MCF 10A (cell line): ENCODE results near the gene CPXM1. TPM values are rescaled to one million over a fixed set of nuclear protein-coding genes. Genes with fewer than 3 reads are reported as not detected.

Experiments used
- BruUV-seq: library from RNA; stranded (reverse); fragments of 400-500 nt; replicated peaks from 2 replicates; lab custom pipeline; 2021; lab: Mats Ljungman, UMichigan
- CTCF ChIA-PET: fragments of 300-600 bp; sonication (Branson Sonifier 250); formaldehyde crosslinking; extraction: SDS; loops from one replicate; lab custom pipeline; 2021; ENCODE audit warnings: antibody characterized with exemption, inconsistent platforms; lab: Yijun Ruan, JAX
- POLR2A ChIA-PET: fragments of 300-600, 350-650 bp; sonication (Branson Sonifier 250); formaldehyde crosslinking; extraction: SDS; loops from one replicate; lab custom pipeline; 2020; ENCODE audit warnings: antibody characterized with exemption, inconsistent platforms; lab: Yijun Ruan, JAX
- DNase-seq: peaks from one replicate; pipeline ENCODE4 v3.0.0-alpha.2; 2018; ENCODE audit not compliant: unreplicated experiment
- H3K27ac Mint-ChIP-seq: one replicate; pipeline ENCODE4 v1.8.0; 2022; ENCODE audit warnings: mild to moderate bottlenecking, low read depth, mixed read lengths; ENCODE audit not compliant: unreplicated experiment
- H3K27me3 Mint-ChIP-seq: one replicate; pipeline ENCODE4 v1.8.0; 2022; ENCODE audit warnings: mixed read lengths; ENCODE audit not compliant: insufficient read depth, unreplicated experiment
- H3K36me3 Mint-ChIP-seq: one replicate; pipeline ENCODE4 v1.8.0; 2022; ENCODE audit warnings: mild to moderate bottlenecking, moderate library complexity, mixed read lengths; ENCODE audit not compliant: insufficient read depth, unreplicated experiment
- H3K4me1 Mint-ChIP-seq: one replicate; pipeline ENCODE4 v1.8.0; 2022; ENCODE audit warnings: mixed read lengths; ENCODE audit not compliant: insufficient read depth, unreplicated experiment
- H3K4me3 Mint-ChIP-seq: one replicate; pipeline ENCODE4 v1.8.0; 2022; ENCODE audit warnings: mild to moderate bottlenecking, moderate library complexity, mixed read lengths; ENCODE audit not compliant: unreplicated experiment
- H3K9me3 Mint-ChIP-seq: one replicate; pipeline ENCODE4 v1.8.0; 2022; ENCODE audit warnings: mixed read lengths; ENCODE audit not compliant: unreplicated experiment
- CTCF ChIP-seq: fragments of 200-600 bp; IDR thresholded peaks from one replicate; pipeline ENCODE4 v1.8.0; 2022; ENCODE audit warnings: antibody characterized with exemption, mild to moderate bottlenecking; ENCODE audit not compliant: unreplicated experiment
- intact Hi-C: fragments of 100-400 bp; cut with micrococcal nuclease; formaldehyde crosslinking; loops from 2 replicates; pipeline ENCODE4 v1.14.1; 2022
- total RNA-seq: library from RNA; stranded (reverse); gene quantifications from 2 replicates; pipeline ENCODE4 v1.2.3, GENCODE V29; 2022

The CPXM1 gene
- total RNA-seq, 1 experiment from 2014 or later, result not detected

GRCh38 chr20:2816583-2817340 lies 16.3 kb upstream of the CPXM1 start:
- Mint-ChIP-seq H3K36me3 (no peaks in the 10 kb centered on the region), H3K27ac (no peak overlapping the region), H3K4me1 (peaks cover 24% of the 10 kb centered on the region), H3K4me3 (no peak overlapping the region), H3K27me3 (peaks cover 11% of the 10 kb centered on the region), H3K9me3 (peaks cover 10% of the 10 kb centered on the region)
- ChIA-PET CTCF (no interaction called here), POLR2A (no interaction called here)
- DNase-seq, result no peak
- intact Hi-C loops, result no loop called here
- TF ChIP-seq CTCF, result no peak
- no TSS peak for BruUV-seq

- DNase-seq, result no peak
- Mint-ChIP-seq H3K36me3 (no peaks in the 10 kb centered on the region), H3K27me3 (peaks cover 11% of the 10 kb centered on the region), H3K4me1 (peaks cover 24% of the 10 kb centered on the region), H3K27ac (no peak within 1 kb of the TSS), H3K4me3 (no peak within 1 kb of the TSS), H3K9me3 (peaks cover 17% of the 10 kb centered on the region)
- ChIA-PET CTCF (no interaction called here), POLR2A (no interaction called here)
- intact Hi-C loops, result no loop called here
- no TSS peak for BruUV-seq
- TF ChIP-seq CTCF, result no peak
Observed at GRCh38 chr20:2816030-2816582, 15.7 kb upstream of the CPXM1 start, which contains the start of gene TMEM239. TMEM239 (plus strand) TSS chr20:2816364; CDS start chr20:2816555, 191 bp downstream.

GRCh38 chr20:2815242-2815900 lies 14.9 kb upstream of the CPXM1 start:
- Mint-ChIP-seq H3K27me3 (peaks cover 10% of the 10 kb centered on the region), H3K4me1 (peaks cover 24% of the 10 kb centered on the region)
- CTCF ChIA-PET, result interaction anchor here (0.5 to 1.1 kb wide), 2 partner anchors 139 to 186 kb away, joined by 3 to 4 read pairs; no protein-coding TSS in a partner anchor

More at GRCh38 chr20:2815242-2815900, 14.9 kb upstream of the CPXM1 start:
- intact Hi-C loops, result no loop called here
- DNase-seq, result no peak
- Mint-ChIP-seq H3K27ac (no peak overlapping the region), H3K9me3 (peaks cover 17% of the 10 kb centered on the region), H3K4me3 (no peak overlapping the region), H3K36me3 (no peaks in the 10 kb centered on the region)
- no TSS peak for BruUV-seq
- POLR2A ChIA-PET, result interaction anchor here (0.6 to 0.9 kb wide), 4 partner anchors 14 to 94 kb away, joined by 3 read pairs; no protein-coding TSS in a partner anchor
- no peak for TF ChIP-seq CTCF
